ENCODE results near the gene CBLN1.

CBLN1 gene

GRCh38 chr16:49277766-49278566 lies 3.7 kb downstream of the CBLN1 start:
- no peak overlapping the region for H3K4me3 ChIP-seq (ENCODE audit: low read depth, low read length)
- no peak for DNase-seq (ENCODE audit: low read depth)
- TF ChIP-seq CTCF (IDR thresholded peaks at IDR 0.05; ENCODE audit: control insufficient read depth, extremely low read depth, insufficient read depth), result no peak

GRCh38 chr16:49277386-49277742 lies 4.3 kb downstream of the CBLN1 start:
- DNase-seq (ENCODE audit: low read depth), result no peak
- TF ChIP-seq CTCF (IDR thresholded peaks at IDR 0.05; ENCODE audit: control insufficient read depth, extremely low read depth, insufficient read depth), result no peak
- no peak overlapping the region for H3K4me3 ChIP-seq (ENCODE audit: low read depth, low read length)

GRCh38 chr16:49276646-49277385 lies 4.8 kb downstream of the CBLN1 start:
- no peak overlapping the region for H3K4me3 ChIP-seq (ENCODE audit: low read depth, low read length)
- no peak for TF ChIP-seq CTCF (IDR thresholded peaks at IDR 0.05; ENCODE audit: control insufficient read depth, extremely low read depth, insufficient read depth)
- DNase-seq (ENCODE audit: low read depth), result no peak

- TF ChIP-seq CTCF (IDR thresholded peaks at IDR 0.05; ENCODE audit: control insufficient read depth, extremely low read depth, insufficient read depth), result no peak
- DNase-seq (ENCODE audit: low read depth), result no peak
These were observed 5.8 kb downstream of the CBLN1 start for GRCh38 chr16:49275870-49276269.

GRCh38 chr16:49275050-49275730 lies 6.4 kb downstream of the CBLN1 start:
- no peak overlapping the region for H3K4me3 ChIP-seq (ENCODE audit: low read depth, low read length)
- no peak for TF ChIP-seq CTCF (IDR thresholded peaks at IDR 0.05; ENCODE audit: control insufficient read depth, extremely low read depth, insufficient read depth)
- no peak for DNase-seq (ENCODE audit: low read depth)

More at GRCh38 chr16:49275870-49276269, 5.8 kb downstream of the CBLN1 start:
- H3K4me3 ChIP-seq (ENCODE audit: low read depth, low read length), result no peak overlapping the region

GRCh38 chr16:49274591-49274990 lies 7.0 kb downstream of the CBLN1 start:
- TF ChIP-seq CTCF (IDR thresholded peaks at IDR 0.05; ENCODE audit: control insufficient read depth, extremely low read depth, insufficient read depth), result no peak
- H3K4me3 ChIP-seq (ENCODE audit: low read depth, low read length), result no peak overlapping the region
- no peak for DNase-seq (ENCODE audit: low read depth)

Measured in LNCaP clone FGC (cell line).